Measurements from ENCODE around the gene ALDOA. TPM values are rescaled to one million over a fixed set of nuclear protein-coding genes. Genes with fewer than 3 reads are reported as not detected.

ALDOA gene
- total RNA-seq, 4 donors from 2014 or later: 526 to 986 (median 599) TPM

DNA sequence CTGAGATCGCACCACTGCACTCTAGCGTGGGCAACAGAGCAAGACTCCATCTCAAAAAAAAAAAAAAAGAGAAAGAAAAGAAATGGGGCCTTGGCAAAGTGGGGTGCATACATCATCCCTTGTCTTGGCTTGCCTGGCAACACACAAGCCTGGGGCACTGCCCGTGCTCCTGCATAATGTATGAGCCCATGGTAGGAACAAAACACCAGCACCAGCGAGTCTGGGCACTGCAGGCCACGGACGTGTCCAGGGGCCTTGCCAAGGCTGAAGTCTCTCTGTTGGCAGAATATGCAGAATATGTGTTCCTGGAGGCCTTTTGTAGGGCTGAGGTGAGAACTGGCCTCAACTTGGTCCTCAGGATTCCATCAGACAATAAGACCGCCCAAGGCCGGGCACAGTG, 15.7 kb upstream of the ALDOA start:
- TF ChIP-seq, protein P1, sequence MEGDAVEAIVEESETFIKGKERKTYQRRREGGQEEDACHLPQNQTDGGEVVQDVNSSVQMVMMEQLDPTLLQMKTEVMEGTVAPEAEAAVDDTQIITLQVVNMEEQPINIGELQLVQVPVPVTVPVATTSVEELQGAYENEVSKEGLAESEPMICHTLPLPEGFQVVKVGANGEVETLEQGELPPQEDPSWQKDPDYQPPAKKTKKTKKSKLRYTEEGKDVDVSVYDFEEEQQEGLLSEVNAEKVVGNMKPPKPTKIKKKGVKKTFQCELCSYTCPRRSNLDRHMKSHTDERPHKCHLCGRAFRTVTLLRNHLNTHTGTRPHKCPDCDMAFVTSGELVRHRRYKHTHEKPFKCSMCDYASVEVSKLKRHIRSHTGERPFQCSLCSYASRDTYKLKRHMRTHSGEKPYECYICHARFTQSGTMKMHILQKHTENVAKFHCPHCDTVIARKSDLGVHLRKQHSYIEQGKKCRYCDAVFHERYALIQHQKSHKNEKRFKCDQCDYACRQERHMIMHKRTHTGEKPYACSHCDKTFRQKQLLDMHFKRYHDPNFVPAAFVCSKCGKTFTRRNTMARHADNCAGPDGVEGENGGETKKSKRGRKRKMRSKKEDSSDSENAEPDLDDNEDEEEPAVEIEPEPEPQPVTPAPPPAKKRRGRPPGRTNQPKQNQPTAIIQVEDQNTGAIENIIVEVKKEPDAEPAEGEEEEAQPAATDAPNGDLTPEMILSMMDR (IDR thresholded peaks at IDR 0.05; ENCODE audit: low read depth): no peak

DNA sequence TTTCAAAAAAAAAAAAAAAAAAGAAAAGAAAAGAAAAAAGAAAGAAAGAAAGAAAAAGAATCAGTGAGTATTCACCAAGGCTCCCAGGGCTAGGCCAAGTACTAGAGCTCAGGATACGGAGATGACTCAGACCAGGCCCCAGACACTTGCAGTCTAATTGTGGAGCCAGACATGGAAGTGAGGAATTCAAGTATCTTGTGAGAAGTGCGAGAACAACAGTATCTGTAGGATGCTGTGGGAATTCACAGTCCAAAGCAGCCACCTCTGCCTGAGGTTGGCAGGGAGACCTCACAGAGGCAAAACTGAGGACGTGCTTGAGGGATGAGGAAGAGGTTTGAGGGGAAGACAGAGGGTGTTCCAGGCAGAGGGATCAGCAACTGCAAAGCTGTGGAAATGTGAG, 14.0 kb upstream of the ALDOA start:
- TF ChIP-seq, protein P1 (IDR thresholded peaks at IDR 0.05; ENCODE audit: low read depth): no peak

DNA sequence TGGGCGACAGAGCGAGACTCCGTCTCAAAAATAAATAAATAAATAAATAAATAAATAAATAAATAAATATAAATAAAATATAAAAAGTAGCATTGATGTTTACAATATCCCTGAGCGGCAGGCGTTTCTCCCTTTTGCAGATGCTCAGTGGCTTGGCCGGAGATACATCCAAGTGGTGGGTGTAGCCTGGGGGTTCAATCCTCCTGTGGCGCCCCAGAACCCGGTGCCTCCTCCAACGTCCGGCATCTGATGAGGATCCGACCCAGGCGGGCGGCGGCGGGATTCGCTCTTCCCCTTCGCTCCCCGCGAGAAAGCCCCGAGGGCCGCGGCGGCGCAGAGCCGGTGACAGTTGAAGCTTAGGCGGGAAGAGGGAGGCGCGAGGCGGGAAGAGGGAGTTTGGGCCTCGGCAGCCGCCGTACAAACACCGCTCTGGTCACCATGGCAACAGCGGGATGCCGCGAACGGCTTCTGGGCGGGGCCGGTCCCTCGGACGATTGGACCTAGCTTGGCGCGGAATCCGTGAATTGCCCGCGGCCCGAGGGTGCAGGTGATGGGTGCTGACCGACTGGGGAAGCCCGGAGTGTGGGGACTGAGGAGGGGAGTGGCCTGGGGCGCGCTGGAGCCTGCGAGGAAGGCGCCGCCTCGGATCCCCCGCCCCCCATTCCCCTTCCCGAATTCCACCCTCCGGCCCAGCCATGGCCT, 12.7 kb upstream of the ALDOA start:
- TF ChIP-seq, protein P1 (IDR thresholded peaks at IDR 0.05; ENCODE audit: low read depth): no peak

DNA sequence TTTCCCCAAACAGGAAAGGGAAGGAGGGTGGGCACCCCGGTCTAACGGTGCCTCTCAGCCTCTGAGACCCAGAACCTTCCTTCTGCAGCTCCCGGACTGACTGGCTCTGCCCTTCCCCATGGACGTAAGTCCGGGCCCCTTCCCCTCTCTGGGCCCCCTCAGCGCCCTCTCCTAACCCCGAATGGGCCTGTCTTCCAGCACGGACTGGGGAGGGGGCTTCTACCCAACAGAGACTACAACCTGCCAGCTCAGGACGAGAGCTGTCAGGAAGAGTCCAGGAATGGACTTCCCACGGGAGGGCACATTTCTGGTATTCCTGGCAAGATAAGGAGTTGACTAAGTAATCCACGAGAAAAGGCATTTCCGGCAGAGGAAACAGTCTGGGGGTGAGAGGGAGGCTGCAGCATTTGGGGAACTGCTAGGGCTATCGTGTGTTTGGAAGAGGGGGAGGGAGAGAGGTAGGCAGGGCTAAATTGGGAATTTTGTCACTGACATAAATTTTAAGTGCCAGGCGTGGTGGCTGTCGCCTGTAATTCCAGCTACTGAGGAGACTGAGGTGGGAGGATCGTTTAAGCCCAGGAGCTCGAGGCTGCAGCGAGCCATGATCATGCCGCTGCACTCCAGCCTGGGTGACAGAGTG, 12.1 kb upstream of the ALDOA start:
- TF ChIP-seq, protein P1 (IDR thresholded peaks at IDR 0.05; ENCODE audit: low read depth): no peak

DNA sequence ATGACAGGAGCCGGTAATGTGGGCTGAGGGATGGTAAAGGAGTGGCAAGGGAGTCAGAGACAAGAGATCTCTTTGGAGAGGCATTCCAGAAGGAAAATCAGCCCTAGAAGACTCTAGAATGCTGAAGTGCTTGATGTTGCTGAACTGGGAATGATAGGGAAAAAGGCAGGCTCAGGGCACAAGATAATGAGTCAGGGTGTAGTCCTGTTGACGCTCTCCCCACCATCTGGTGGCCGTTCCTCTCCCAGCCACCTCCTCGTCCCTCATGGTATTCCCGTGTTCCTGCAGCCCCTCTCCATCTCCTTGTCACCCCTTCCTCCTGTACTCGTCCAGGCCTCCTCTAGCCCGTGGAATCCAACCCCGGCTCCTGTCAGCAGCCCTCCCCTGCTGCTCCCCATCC, 11.1 kb upstream of the ALDOA start:
- TF ChIP-seq, protein P1 (IDR thresholded peaks at IDR 0.05; ENCODE audit: low read depth): no peak

DNA sequence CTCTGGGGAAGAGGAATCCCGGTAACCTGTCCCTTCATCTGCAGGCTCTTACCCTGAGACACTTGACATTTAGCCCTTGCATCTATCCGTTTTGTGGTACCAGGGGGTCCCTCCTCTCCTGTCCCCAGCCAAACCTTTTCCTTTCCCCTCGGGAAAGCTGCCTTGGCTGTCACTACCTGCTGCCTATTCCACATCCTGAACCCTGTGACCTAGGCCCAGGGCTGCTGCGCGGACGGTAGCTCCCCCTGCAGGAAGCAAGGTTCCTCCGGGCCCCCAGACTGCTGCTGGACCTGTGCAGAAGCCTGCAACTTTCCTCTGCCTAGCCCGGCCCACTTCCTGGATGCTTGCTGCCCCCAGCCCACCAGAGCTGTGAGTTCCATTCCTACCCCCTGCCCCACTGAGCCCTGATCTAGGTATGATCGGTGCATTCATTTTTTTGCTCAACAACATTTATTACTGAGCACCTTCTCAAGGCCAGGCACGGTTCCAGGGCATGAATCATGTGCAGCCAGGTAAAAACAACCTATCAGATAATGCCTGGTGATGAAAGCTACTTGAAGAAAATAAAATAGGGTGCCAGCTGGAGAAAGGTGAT, 10.5 kb upstream of the ALDOA start:
- TF ChIP-seq, protein P1 (IDR thresholded peaks at IDR 0.05; ENCODE audit: low read depth): no peak

DNA sequence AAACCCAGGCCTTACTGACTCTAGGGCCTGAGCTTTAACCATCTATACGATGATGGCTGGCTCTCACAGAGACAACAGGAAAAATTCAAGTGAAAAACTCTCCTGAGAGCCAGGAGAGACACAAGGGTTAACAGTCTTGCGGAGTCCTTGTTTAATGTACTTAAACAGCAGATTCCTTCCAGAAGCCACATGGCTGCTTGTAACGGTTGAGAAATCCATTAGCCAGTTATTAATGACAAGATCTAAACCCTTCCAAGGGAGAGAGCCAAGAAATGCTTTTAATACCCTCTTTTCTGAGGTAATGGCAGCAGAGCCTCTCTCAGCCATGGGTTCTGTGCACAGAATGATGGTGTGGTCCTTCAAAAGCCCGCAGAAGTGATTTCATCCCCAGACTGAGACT, 5.2 kb upstream of the ALDOA start:
- TF ChIP-seq, protein P1 (IDR thresholded peaks at IDR 0.05; ENCODE audit: low read depth): no peak
